SIG-M5 (cell line): ENCODE results near the gene MRTFB.

Experiments used
- DNase-seq: peaks from one replicate; lab custom pipeline; 2025; lab: John Stamatoyannopoulos, UW

MRTFB gene

GRCh38 chr16:14186007-14186794, 115.1 kb downstream of the MRTFB start:
- DNase-seq: no peak

- no peak for DNase-seq
These were observed 115.7 kb downstream of the MRTFB start for GRCh38 chr16:14186795-14187221.

- DNase-seq: no peak
These were observed 116.6 kb downstream of the MRTFB start for GRCh38 chr16:14187517-14188338.

GRCh38 chr16:14193316-14193871, 122.3 kb downstream of the MRTFB start:
- no peak for DNase-seq

- DNase-seq: no peak
These were observed 123.6 kb downstream of the MRTFB start for GRCh38 chr16:14194721-14195120.

- DNase-seq: no peak
These were observed 124.9 kb downstream of the MRTFB start for GRCh38 chr16:14196011-14196410.

GRCh38 chr16:14196539-14196938, 125.4 kb downstream of the MRTFB start:
- no peak for DNase-seq

GRCh38 chr16:14198012-14198411, 126.9 kb downstream of the MRTFB start:
- no peak for DNase-seq

GRCh38 chr16:14198572-14198971, 127.5 kb downstream of the MRTFB start:
- DNase-seq: no peak

- DNase-seq: no peak
These were observed 128.1 kb downstream of the MRTFB start for GRCh38 chr16:14199199-14199598.

- DNase-seq: no peak
These were observed 128.5 kb downstream of the MRTFB start for GRCh38 chr16:14199624-14200023.

- no peak for DNase-seq
These were observed 131.0 kb downstream of the MRTFB start for GRCh38 chr16:14202095-14202494.

- no peak for DNase-seq
These were observed 131.6 kb downstream of the MRTFB start for GRCh38 chr16:14202697-14203096.

- DNase-seq: no peak
These were observed 132.0 kb downstream of the MRTFB start for GRCh38 chr16:14203166-14203565.

- no peak for DNase-seq
These were observed 134.5 kb downstream of the MRTFB start for GRCh38 chr16:14205666-14206065.

- DNase-seq: no peak
These were observed 140.9 kb downstream of the MRTFB start for GRCh38 chr16:14211856-14212543.

GRCh38 chr16:14215941-14216340, 144.8 kb downstream of the MRTFB start:
- no peak for DNase-seq

GRCh38 chr16:14219983-14220382, 148.9 kb downstream of the MRTFB start:
- no peak for DNase-seq

GRCh38 chr16:14223632-14224031, 152.5 kb downstream of the MRTFB start:
- DNase-seq: no peak

- no peak for DNase-seq
These were observed 154.3 kb downstream of the MRTFB start for GRCh38 chr16:14225457-14225856.

- DNase-seq: no peak
These were observed 161.2 kb downstream of the MRTFB start for GRCh38 chr16:14232106-14232864.

- DNase-seq: no peak
These were observed 165.3 kb downstream of the MRTFB start for GRCh38 chr16:14236401-14236800.
